CD4-positive, alpha-beta T cell treated with Interleukin-15 for 4 hours (primary cell): ENCODE measurements around the gene MOGAT3.

Source experiments
- DNase-seq: peaks from one replicate; pipeline ENCODE4 v3.0.0-alpha.2; 2020; ENCODE audit warnings: low spot score

MOGAT3 gene

DNA sequence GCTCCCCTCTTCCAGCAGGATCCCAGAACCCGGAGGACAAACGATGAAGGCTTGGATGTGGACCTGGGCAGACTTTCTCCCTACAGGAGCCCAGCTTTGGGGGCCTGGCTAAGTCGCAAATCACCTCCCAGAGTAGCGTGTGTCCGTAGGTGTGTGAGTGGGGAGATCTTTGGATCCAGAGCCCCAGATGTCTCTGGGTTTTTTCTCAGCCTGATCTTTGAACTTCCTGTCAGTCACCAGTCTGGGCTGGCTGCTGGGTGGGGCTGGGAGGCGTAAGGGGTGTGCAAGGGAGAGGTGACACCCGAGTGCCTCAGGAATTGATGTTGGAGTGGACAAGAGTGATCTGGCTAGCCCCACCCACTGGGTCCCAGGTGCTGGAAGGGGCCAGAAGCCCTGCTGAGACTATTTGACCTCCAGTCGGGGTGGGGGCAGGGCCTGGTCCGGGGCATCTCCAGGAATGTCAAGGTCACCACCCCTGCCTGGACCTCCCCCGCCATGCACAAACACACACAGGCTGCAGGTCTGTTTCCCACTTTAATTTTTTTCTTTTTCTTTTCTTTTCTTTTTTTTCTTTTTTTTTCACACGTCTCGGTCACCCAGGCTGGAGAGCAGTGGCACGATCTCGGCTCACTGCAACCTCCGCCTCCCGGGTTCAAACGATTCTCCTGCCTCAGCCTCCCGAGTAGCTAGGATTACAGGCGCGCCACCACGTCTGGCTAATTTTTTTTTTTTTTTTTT, at the start of gene MOGAT3:
TSS of gene MOGAT3 (minus strand) at position 175 of the 738 bp plus-strand sequence. CDS start 182 bp downstream, outside the sequence.
- no peak for DNase-seq

DNA sequence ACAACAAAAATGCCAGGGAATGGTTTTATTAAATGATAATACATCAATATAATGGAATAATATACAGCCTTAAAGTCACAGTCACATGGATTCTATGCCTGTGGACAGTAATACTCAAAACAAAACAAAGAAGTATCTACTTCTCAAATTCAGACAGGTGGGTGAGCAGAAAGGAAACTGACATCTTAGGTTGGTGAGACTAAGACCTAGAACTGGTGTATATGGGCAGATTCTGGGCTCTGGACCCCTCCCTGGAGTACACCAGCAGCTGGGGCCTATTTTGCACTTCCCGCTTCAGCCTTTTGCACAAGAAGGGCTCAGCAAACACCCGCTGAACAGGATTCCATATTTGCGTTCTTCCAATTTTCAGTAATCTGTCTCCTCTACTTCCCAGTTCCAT, 49.5 kb upstream of the MOGAT3 start:
- DNase-seq = no peak

- DNase-seq = no peak
Measured at GRCh38 chr7:101248276-101248675, 47.4 kb upstream of the MOGAT3 start.

DNA sequence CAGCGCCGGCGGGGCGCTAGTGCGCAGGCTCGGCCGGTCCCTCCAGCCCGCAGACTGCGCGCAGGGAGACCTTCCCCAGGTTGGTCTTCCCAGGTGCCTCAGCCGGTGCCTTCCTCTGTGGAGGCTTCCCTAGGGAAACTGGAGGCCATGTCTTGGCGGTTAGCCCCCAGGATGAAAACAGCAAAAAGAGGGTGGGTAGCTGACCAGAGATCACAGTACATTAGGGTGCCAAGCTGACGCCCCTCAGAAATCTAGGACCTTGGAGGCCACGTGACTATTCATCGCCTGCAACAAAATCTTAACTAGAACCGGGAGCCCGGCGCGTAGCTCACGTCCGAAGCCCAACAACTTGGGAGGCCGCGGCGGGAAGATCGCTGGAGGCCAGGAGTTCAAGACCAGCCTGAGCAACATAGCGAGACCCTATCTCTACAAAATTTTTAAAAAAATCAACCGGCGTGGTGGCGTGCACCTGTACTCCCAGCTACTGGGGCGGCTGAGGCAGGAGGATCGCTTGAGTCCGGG, 44.4 kb upstream of the MOGAT3 start:
- DNase-seq = no peak

GRCh38 chr7:101244375-101245146, 43.7 kb upstream of the MOGAT3 start, which contains the start of gene FIS1:
TSS of gene FIS1 (minus strand) at chr7:101245081. CDS start at chr7:101245004, 77 bp downstream.
- DNase-seq = peak; percentile 89

- DNase-seq = peak; percentile 3
Measured at GRCh38 chr7:101243646-101244374, 43.0 kb upstream of the MOGAT3 start.

GRCh38 chr7:101241443-101242349, 40.9 kb upstream of the MOGAT3 start:
- no peak for DNase-seq

- DNase-seq = no peak
Measured at GRCh38 chr7:101241015-101241363, 40.2 kb upstream of the MOGAT3 start.

DNA sequence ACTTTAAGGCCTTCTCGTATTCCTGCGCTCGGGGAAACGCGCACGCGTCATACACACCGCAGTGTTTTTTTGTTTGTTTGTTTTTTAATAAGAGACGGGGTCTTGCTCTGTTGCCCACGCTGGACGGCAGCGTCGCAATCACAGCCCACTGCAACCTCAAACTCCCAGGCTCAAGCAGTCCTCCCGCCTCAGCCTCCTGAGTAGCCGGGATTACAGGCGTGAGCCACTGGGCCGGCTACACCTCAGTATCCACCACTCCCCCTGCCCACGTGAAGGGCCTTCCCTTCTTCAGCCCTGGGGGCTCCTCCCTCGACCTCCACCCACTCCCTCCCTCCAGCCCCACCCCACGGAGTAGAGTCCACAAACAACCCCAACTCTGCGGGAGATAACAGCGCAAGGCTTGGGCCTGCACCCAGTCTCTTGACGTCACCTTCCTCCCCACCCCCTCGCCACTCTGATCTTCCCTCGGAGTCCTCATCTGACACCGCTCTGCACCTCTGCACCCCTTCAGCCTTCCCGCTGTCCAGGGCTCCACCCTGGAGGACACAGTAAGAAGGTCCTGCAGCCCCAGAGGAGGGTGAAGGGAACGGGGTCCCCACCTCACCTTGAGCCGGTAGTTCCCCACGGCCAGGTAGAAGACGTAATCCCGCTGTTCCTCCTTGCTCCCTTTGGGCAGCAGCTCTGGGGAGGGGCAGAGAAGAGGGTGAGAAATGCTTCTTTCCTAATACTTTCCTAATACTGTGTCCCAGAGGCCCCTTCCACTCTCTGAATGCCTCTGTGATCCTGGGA, 39.6 kb upstream of the MOGAT3 start:
- DNase-seq = no peak

- DNase-seq = no peak
Measured at GRCh38 chr7:101239951-101240220, 39.0 kb upstream of the MOGAT3 start.

DNA sequence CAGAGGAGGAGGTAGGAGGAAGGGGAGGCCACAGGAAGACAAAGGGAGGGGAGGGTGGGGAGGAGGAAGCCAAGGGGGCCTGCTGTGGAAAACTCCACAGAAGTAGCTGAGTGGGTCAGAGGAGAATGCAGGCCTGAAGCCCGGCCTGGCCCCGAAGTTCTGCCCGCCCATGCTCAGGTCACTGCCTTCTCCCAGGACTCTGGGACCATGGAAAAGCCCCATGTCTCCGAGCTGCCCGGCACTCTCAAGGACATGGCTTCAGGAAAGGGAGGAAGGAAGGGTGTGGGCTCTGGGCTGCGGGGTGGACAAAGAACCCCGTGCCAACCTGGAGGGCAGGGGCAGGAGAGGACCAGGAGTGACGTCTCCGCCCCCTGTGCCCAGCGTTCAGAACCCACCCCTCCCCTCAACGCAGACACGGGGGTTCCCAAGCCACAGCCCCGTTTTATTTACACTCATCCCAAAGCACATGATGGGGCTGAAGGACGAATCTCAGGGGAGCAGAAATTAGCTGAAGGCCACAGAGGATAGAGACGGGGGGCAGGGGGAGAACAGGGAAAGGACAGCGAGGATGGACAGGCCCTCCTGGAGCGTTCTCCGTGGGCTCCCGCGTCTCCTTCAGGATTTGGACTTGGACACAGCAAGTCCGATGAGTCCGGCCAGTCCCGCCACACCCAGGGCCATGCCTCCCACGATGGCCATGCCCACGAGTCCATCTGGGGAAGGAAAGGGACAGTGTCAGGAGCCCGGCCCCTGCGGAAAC, 38.5 kb upstream of the MOGAT3 start:
- no peak for DNase-seq

DNA sequence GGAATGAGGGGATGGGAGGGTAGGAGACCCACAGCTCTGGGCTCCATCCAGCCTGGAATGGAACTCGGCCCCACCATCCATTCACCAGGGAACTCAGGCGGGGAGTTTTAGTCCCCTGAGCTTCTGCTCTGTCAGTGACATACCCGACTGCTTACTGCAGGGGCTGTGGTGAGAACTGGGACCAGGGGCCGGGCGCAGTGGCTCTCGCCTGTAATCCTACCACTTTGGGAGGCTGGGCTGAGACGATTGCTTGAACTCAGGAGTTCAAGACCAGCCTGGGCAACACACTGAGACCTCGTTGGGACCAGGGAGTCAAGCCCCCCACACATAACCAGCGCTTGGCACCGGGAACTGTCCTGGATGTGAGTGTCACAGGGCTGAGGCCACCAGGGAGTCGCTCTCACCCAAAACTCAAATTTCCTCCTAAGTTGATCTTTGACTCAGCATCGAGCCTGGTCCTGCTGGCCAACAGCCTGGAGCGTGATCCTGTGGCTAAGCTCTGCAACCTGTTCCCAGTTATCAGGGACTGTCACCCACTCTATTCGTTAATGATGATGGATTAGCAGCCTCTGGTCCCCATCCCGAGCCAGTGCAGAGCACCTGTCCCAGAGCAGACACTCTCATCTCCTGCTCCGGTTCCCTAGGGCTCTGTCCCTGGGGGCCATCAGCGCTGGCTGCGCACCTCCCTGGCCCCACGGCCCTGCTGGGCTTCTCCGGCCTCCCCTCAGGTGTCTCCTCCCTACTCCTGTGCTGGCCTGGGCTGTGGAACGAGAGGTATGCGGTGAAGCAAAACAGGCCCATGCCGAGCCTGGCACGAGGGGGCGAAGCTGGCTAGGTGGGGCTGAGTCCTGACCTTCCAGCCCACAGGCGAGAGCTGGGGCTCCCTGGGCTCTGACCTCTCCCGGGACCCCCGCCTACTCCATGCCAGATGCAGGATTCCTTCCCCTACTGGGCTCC, 37.7 kb upstream of the MOGAT3 start:
- DNase-seq = no peak

GRCh38 chr7:101237206-101238067, 36.6 kb upstream of the MOGAT3 start, which contains the start of gene CLDN15:
TSS of gene CLDN15 (minus strand) at chr7:101237802. CDS start at chr7:101237581, 221 bp downstream.
- no peak for DNase-seq

DNA sequence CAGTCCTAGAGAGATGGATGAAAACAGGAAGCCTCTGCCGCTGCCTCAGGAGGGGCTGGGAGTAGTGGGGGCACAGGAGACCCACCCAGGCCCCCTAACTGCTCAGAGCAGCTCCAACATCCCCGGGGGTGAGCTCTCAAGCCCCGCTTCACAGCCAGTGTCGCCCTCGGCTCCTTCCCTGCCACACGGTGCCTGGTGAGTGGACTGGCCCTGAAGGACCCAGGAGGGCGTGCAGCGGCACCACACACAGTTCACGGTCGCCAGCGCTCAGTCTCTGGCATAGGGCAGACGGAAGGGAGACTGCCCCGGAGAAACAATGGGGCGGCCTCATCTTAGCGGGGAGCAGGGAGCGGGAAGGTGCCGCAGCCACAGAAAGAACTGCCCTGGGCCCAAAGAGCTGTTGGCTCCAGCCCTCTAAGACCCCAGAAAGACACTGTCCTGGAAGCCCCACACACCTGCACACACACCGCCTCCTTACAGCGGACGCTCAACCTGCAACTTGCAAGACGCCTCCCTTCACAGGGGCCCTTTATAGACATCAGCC, 35.5 kb upstream of the MOGAT3 start:
- no peak for DNase-seq

GRCh38 chr7:101235522-101235921, 34.7 kb upstream of the MOGAT3 start:
- no peak for DNase-seq

- no peak for DNase-seq
Measured at GRCh38 chr7:101235050-101235449, 34.2 kb upstream of the MOGAT3 start.

- DNase-seq = no peak
Measured at GRCh38 chr7:101234636-101235035, 33.8 kb upstream of the MOGAT3 start.
